ENCODE data around the gene H2BK1.

The H2BK1 gene

DNA sequence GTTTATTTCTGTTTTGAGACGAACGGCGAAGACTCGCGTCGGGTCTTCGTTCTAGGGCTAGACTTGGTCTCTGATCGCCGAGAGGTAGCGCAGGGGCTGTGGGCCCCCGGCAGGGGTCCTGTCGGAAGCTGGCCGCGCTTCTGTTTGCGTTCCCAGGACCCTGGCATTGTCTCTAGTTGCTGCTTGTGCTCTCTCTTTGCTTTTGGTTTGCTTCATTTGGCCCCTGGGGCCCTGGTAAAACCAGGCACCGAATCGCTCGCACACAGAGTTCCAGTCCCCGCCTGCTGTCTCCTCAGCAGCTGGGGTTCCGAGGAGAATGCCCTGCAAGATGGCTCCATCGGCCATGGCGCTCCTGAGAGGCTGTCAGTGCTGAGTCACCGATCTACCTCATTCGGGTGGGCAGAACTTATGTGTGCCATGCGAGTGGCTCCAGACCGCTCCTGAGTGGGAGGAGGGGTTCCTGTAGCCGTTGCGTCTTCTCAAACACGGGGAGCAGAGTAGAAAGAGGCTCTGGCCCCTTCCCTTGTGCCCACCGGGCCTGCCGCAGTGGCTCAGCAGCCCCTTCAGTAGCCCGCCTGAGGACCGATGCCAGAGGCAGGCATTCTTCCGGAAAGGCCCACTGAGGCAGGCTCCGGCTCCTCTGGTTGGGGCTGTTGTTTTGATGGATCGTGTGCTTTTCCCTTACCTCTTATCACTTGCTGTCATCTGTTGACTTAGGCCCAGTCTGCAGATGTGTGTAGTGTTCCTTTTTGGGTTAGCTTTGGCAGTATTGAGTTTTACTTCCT lies 22.8 kb upstream of the H2BK1 start:
- DNase-seq (ENCODE audit: extremely low spot score), result peak; percentile 64
- TF ChIP-seq SUZ12 (IDR thresholded peaks at IDR 0.05) (no peak), ZNF384 (IDR thresholded peaks at IDR 0.05) (no peak), CTBP1 (IDR thresholded peaks at IDR 0.05; ENCODE audit: borderline replicate concordance) (no peak), FOXM1 (IDR thresholded peaks at IDR 0.05; ENCODE audit: borderline replicate concordance) (no peak), LEF1 (IDR thresholded peaks at IDR 0.05; ENCODE audit: borderline replicate concordance) (no peak), BHLHE40 (IDR thresholded peaks at IDR 0.05; ENCODE audit: borderline replicate concordance) (no peak), FOXK2 (IDR thresholded peaks at IDR 0.05) (no peak), NFRKB (IDR thresholded peaks at IDR 0.05) (no peak), SP1 (IDR thresholded peaks at IDR 0.05) (no peak), HDGF (IDR thresholded peaks at IDR 0.05; ENCODE audit: borderline replicate concordance) (no peak), L3MBTL2 (conservative IDR thresholded peaks at IDR 0.05) (no peak)
- TF ChIP-seq, protein P1, sequence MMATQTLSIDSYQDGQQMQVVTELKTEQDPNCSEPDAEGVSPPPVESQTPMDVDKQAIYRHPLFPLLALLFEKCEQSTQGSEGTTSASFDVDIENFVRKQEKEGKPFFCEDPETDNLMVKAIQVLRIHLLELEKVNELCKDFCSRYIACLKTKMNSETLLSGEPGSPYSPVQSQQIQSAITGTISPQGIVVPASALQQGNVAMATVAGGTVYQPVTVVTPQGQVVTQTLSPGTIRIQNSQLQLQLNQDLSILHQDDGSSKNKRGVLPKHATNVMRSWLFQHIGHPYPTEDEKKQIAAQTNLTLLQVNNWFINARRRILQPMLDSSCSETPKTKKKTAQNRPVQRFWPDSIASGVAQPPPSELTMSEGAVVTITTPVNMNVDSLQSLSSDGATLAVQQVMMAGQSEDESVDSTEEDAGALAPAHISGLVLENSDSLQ (IDR thresholded peaks at IDR 0.05), result no peak
- CTCF ChIA-PET, result interaction anchor here (0.6 to 4.8 kb wide), 4 partner anchors 10 to 124 kb away, joined by 3 to 31 read pairs (median 4); no protein-coding TSS in a partner anchor
- POLR2A ChIA-PET, result interaction anchor here (0.6 to 2.3 kb wide), 16 partner anchors 8 to 152 kb away, joined by 3 to 17 read pairs (median 5); partner anchors contain the start of genes AGAP3, FASTK and SMARCD3

DNA sequence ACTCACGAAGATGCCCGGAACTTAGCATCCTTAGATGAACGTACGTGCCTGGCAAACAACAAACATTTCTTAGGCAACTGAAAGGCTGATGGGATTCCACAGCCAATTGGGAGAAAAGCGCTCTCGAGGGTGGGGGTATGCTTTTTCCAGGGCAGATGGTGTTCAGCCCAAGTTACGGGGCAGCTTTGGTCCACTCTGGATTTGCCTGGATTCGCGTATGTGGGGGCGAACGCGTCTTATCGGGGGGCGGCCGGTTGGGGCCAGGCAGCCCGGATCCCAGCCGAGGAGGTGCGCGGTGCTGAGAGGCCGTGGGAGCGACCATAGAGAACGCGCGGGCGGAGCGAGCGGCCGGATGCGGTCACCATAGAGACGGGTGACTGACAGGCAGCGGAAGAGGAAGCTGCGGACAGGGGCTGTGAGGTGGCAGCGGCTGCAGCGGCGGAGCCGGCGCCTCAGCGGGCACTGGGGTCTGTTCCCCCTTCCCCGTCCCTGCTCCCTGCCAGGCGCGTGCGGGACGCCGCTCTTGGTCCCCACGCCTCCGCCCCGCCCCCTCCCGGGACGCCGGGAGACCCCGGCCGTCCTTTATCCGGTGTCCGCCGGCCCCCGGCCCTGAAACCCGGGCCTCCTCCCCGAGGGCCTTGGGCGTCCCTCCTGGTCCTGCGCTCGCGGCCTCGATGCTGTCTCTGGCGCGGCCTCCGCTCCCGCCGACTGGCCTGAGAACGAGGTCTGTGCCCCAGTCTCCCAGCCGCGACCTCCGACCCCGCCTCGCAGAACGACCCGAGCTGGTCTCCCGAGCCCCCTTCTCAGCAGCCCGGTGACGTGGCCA lies 22.0 kb upstream of the H2BK1 start, which contains the start of gene CHPF2:
TSS of gene CHPF2 (plus strand) at position 393 of the 826 bp plus-strand sequence. CDS start 1,529 bp downstream, outside the sequence.
- peak; percentile 97 for DNase-seq (ENCODE audit: extremely low spot score)
- CTCF ChIA-PET, result interaction anchor here (0.6 to 4.8 kb wide), 2 partner anchors 12 to 123 kb away, joined by 4 to 31 read pairs; no protein-coding TSS in a partner anchor
- POLR2A ChIA-PET, result interaction anchor here (0.6 to 2.3 kb wide), 16 partner anchors 9 to 151 kb away, joined by 3 to 17 read pairs (median 5); partner anchors contain the start of genes AGAP3, FASTK and SMARCD3
- TF ChIP-seq, protein P1 (IDR thresholded peaks at IDR 0.05), result peak; percentile 99
- no peak for TF ChIP-seq SP1 (IDR thresholded peaks at IDR 0.05)

DNA sequence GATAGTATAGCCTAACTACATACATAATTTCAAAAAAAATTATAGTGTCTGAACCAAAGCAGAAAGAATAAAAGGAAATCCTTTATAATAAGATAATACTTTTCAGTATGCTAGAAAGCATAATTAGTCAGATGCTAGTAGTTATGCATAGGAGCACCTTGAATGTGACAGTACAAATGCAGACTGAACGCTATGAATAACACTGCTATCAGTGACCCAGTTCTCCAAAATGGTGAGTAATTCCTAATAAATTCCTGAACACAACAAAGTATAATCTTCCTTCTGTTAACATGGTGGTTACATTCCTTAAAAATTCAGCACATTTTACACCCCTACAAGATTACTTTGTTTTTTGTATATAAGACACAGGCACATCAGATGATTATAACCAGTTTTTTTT lies 20.8 kb upstream of the H2BK1 start:
- no peak for DNase-seq (ENCODE audit: extremely low spot score)
- POLR2A ChIA-PET, result no interaction called here
- TF ChIP-seq L3MBTL2 (conservative IDR thresholded peaks at IDR 0.05), result no peak
- TF ChIP-seq LEF1 (IDR thresholded peaks at IDR 0.05; ENCODE audit: borderline replicate concordance), result no peak
- TF ChIP-seq SP1 (IDR thresholded peaks at IDR 0.05), result no peak
- TF ChIP-seq BHLHE40 (IDR thresholded peaks at IDR 0.05; ENCODE audit: borderline replicate concordance), result no peak
- CTCF ChIA-PET, result no interaction called here

DNA sequence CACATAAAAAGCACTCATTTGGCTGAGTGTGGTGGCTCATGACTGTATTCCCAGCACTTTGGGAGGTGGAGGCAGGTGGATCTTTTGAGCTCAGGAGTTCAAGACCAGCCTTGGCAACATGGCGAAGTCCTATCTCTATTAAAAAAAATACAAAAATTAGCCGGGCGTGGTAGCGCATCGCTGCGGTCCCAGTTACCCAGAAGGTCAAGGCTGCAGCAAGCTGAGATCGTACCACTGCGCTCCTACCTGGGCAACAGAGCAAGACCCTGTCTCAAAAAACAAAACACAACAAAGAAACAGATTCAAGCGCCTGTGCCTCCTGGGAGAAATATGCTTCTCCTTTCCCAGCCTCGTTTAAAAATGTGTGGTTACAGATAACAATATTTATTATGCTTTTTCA lies 19.0 kb upstream of the H2BK1 start:
- CTCF ChIA-PET, result interaction anchor here (2.0 kb wide), 1 partner anchor 17 kb away, joined by 10 read pairs; no protein-coding TSS in a partner anchor
- POLR2A ChIA-PET, result interaction anchor here (5.2 kb wide), 1 partner anchor 15 kb away, joined by 90 read pairs; the partner anchor contains the start of gene H2BK1
- DNase-seq (ENCODE audit: extremely low spot score), result no peak
- TF ChIP-seq BHLHE40 (IDR thresholded peaks at IDR 0.05; ENCODE audit: borderline replicate concordance), result no peak
- no peak for TF ChIP-seq CTBP1 (IDR thresholded peaks at IDR 0.05; ENCODE audit: borderline replicate concordance)
- no peak for TF ChIP-seq FOXA1 (IDR thresholded peaks at IDR 0.05)
- no peak for TF ChIP-seq ELF4 (IDR thresholded peaks at IDR 0.05)
- TF ChIP-seq ZNF384 (IDR thresholded peaks at IDR 0.05), result no peak
- TF ChIP-seq L3MBTL2 (conservative IDR thresholded peaks at IDR 0.05), result no peak

DNA sequence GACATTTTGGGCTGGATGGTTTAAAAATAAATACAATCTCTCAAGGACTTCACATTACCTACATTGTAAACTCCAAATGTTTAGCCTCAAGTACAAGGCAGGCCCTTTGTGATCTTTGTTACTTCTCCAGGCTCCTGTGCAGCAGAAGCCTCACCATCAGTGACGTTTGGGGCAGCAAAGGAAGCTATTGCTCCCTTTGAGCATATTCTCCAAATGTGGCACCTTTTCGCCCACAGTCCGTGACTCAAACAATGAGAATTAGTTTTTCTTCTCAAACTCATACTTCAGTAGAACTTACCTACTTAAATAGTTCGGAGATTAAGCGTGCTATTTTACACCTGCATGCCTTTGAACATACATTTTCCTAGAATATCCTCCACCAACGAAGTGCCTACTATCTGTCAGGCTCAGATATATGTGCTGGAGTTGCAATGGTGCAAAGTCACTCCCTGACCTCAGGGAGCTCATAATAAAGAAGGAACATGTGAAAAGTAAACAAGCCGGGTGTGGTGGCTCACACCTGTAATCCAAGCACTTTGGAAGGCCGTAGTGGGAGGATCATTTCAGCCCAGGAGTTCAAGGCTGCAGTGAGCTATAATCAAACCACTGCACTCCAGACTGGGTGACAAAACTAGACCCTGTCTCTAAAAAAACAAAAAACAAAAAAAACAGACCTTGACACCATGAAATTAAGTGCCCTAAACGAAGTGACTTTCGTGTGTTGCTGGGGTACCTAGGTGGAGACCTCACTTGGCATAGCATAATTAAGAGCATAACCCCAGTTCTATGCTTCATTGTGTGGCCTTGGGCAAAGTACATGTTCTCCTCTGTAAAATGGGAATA lies 18.0 kb upstream of the H2BK1 start:
- POLR2A ChIA-PET, result interaction anchor here (0.8 to 5.2 kb wide), 11 partner anchors 8 to 142 kb away, joined by 3 to 90 read pairs (median 5); partner anchors contain the start of genes AGAP3, H2BK1 and NUB1
- TF ChIP-seq, protein P1 (IDR thresholded peaks at IDR 0.05), result no peak
- TF ChIP-seq LEF1 (IDR thresholded peaks at IDR 0.05; ENCODE audit: borderline replicate concordance), result no peak
- no peak for TF ChIP-seq FOXA1 (IDR thresholded peaks at IDR 0.05)
- TF ChIP-seq BHLHE40 (IDR thresholded peaks at IDR 0.05; ENCODE audit: borderline replicate concordance), result no peak
- no peak for TF ChIP-seq TARDBP (IDR thresholded peaks at IDR 0.05)
- no peak for TF ChIP-seq ELF4 (IDR thresholded peaks at IDR 0.05)
- TF ChIP-seq NFRKB (IDR thresholded peaks at IDR 0.05), result no peak
- TF ChIP-seq HDGF (IDR thresholded peaks at IDR 0.05; ENCODE audit: borderline replicate concordance), result no peak
- DNase-seq (ENCODE audit: extremely low spot score), result no peak
- CTCF ChIA-PET, result interaction anchor here (1.1 to 3.6 kb wide), 3 partner anchors 16 to 18 kb away, joined by 4 to 26 read pairs (median 10); no protein-coding TSS in a partner anchor

Data from HEK293T (cell line).